GM19035 (cell line): Measurements from ENCODE around the gene ALDH1A2.
"Not testable (repeated sequence)": the region's sequence is repeated elsewhere in the genome, so short reads cannot be mapped to it uniquely, and the experiment has no call there.

ENCODE experiments used
- ATAC-seq: cut with Tn5 transposase; IDR thresholded peaks from one replicate; pipeline ENCODE4 v1.9.1; 2021; ENCODE audit not compliant: unreplicated experiment

Gene ALDH1A2

DNA sequence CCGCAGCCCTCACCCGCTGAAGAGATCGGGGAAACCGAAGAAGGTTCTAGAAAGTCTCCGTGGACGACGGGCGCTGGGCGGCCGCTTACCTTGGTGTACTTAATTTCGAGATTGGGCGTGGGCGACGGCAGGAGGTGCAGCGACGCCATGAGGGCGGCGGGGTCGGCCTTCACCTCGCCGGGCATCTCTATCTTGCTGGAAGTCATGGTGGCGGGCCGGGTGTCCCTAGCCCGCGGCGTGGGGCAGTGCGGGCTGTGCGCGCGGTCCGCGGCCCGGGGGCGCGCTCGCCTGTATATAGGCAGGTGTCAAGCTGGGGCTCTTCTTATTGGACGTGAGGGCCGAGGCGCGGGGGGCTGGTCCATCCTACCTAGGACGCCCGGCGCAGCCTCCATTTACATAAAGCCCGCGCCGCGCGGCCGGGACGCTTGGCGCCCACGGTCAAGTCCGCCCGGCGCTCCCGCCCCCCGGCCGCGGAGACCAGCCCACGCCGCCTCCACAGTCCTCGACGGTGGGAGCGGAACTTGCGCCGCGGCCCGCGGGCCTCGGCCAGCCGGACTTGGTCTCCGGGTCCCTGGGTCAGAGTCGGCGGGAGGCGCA, at the start of gene ALDH1A2:
Gene ALDH1A2, minus strand, starts transcription at position 267 of the 597 bp plus-strand sequence. Its CDS starts 61 bp downstream, at position 206.
- ATAC-seq, result no peak

DNA sequence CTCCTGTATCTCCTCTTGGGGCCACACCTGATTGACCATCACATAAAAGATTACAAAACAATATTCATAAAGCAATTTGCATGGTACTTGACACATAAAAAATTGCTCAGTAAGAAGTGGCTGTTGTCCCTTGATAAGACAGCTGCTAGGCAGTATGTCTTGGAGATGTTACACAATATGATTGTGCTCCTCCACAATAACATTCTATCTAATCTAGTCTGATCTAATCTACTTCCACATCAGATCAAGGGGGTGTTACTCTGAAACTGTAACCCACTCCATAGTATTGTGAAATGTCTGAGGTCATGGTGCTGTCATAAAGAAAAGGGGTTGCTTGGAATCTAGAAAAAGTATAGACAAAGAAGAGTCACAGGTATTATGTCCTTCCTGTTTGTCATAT, 49.3 kb upstream of the ALDH1A2 start:
- no peak for ATAC-seq

- ATAC-seq, result no peak
These were observed 48.9 kb upstream of the ALDH1A2 start for GRCh38 chr15:58114388-58114787.

DNA sequence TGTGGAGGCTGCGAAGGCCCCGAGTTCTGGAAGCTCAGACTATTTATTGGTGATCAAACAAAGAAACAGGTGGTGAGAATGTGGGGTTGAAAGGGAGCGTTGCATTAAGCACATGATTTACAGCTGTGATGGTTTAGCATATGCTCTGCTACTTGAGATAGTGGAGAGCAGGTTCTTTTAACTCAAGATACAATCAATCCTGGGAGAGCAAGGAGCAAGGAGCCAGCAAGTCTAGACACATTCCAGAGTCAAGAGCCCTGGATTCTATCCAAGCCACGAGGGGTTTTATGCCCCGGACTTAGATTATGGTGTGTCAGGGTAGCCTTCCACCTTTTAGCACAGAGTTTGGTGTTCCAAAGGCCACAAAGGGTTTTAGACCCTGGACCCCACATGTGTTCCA, 47.8 kb upstream of the ALDH1A2 start:
- ATAC-seq, result not testable (repeated sequence)

GRCh38 chr15:58111718-58112104, 46.2 kb upstream of the ALDH1A2 start:
- no peak for ATAC-seq

DNA sequence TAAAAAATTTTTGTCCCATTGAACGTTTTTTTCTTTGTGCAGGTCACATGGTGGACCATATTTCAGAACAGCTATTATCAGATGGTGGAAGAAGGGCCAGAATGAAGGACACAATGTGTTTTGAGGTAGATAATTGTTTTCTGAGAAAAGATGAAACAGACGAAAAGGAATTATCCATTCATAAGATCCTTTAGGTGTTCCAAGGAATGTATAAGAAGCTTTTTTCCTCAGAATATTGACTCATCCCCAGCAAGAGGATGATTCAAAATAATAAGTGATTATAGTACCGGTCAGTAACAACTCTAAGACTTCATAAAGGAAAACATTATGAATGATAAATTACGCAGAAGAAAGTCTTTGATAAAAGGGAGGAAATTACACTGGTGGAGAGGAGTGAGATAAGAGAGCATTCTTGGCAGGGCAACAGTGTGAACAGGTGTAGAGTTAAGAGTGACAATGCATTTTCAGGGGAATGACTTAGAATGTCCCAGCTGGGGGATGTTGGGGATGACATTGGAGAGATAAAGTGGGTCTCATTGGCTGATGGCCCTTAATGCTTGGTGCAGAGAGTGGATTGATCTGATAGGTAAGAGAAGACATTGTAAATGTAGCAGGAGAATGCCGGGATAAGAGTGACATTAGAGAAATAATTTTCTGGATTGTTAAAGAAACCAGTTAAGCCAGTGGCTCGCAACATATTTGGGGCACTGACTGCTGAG, 45.6 kb upstream of the ALDH1A2 start:
- no peak for ATAC-seq

- ATAC-seq, result no peak
These were observed 43.9 kb upstream of the ALDH1A2 start for GRCh38 chr15:58109419-58109818.

- ATAC-seq, result no peak
These were observed 42.6 kb upstream of the ALDH1A2 start for GRCh38 chr15:58108117-58108516.

DNA sequence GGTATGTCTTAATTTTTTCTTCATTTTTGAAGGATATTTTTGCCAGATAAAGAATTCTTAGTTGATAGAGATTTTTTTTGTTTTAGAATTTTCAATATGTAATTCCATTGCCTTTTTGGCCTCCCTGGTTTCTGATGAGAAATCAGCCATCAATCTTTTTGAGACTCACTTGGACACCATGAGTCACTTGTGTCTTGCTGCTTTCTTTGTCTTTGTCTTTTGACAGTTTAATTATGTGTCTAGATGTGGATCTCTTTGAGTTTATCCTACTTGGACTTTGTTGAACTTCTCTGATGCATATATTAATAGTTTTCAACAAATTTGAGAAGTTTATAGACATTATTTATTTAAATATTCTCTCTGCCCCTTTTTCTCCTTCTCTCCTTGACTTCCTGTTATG, 38.0 kb upstream of the ALDH1A2 start:
- ATAC-seq, result no peak

- no peak for ATAC-seq
These were observed 31.1 kb upstream of the ALDH1A2 start for GRCh38 chr15:58096529-58097084.

GRCh38 chr15:58095415-58095814, 29.9 kb upstream of the ALDH1A2 start:
- ATAC-seq, result no peak

DNA sequence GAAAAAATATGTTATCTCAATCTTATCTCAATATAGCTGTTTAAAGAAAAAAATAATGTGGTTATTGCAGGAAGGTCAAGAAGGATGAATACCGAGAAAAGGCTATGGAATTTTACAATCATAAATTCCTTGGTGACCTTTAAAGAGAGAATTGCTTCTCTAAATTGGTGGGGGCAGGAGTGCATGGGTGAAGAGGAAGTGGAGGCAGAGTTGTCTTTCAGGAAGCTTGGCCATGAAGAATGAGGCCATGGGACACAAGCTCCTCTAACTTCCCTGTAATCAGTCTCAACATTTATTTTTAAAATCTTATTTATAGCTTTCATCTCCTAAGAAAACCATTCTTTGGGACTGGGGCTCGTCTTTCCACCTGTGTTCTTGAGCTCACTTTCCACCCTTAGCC, 22.4 kb upstream of the ALDH1A2 start:
- ATAC-seq, result no peak

GRCh38 chr15:58086491-58086890, 21.0 kb upstream of the ALDH1A2 start:
- no peak for ATAC-seq

DNA sequence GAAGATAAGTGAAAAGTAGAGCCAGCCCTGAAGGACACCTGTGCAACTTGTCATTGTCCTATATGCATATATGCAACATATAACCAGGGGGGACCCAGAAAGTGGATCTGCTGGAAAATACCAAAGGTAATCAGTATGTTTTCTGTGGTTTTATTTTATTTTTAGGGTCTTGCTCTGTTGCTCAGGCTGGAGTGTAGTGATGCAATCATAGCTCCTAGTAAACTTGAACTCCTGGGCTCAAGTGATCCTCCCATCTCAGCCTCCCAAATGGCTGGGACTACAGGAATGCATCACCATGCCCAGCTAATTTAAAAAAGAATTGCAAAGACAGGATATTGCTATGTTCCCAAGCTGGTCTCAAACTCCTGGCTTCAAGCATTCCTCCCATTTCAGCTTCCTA, 18.0 kb upstream of the ALDH1A2 start:
- no peak for ATAC-seq

DNA sequence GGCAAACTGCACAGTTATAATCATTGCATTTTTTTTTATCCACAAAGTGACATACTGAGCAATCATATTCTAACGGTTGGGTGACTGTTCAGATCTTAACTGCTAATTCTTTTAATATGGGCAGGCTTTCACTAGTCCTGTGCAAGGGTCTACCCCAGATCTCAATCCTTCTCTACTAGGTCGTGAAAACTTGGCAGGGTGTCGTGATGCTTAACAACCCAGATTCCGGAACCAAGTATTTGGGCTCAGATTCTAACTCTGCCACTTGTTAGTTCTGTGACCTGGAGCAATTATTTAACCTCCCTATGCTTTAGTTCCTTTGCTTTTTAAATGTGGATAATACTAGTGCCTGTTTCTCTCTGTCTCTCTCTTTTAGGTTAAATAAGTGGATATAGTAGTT, 16.4 kb upstream of the ALDH1A2 start:
- no peak for ATAC-seq

DNA sequence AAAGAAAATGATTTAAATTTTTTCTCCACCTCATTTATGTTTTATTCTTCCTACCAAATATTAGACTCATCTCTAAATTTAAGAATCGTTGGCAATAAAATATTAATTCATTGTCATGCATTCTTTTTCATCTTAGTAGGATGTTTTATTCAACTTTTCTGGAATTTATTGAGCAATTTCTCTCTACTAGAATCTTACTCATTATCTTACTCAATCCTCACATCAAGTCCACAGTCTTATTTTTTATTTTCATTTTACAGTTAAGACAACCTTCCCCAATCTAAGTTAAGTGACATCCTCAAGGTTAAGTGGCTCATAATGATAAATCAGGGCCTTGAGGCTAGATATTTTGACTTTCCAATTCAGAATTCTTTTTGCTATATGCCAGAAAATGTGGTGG, 15.9 kb upstream of the ALDH1A2 start:
- ATAC-seq, result no peak

GRCh38 chr15:58080959-58081358, 15.4 kb upstream of the ALDH1A2 start:
- not testable (repeated sequence) for ATAC-seq

GRCh38 chr15:58080398-58080797, 14.9 kb upstream of the ALDH1A2 start:
- ATAC-seq, result no peak

GRCh38 chr15:58078591-58078990, 13.1 kb upstream of the ALDH1A2 start:
- ATAC-seq, result no peak

- ATAC-seq, result no peak
These were observed 11.9 kb upstream of the ALDH1A2 start for GRCh38 chr15:58077427-58077826.

GRCh38 chr15:58074452-58074851, 8.9 kb upstream of the ALDH1A2 start:
- ATAC-seq, result no peak

- no peak for ATAC-seq
These were observed 5.4 kb upstream of the ALDH1A2 start for GRCh38 chr15:58070801-58071418.
